Measurements from ENCODE around the gene MYH9.

Gene MYH9

DNA sequence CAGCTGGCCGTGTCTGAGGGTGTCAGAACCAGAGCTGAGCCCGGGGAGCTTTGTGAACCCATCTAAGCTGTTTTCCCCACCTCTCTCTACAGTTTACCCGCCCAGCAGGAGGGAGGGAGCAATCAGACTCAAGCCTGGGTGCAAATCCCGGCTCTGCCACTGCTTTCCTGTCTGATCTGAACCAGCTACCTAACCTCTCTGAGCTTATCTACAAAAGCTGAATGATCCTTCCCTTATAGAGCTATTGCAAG, 148.7 kb downstream of the MYH9 start:
- peak overlapping the region; percentile 85 for H3K4me2 ChIP-seq (ENCODE audit: low read length)
- H3K4me3 ChIP-seq (ENCODE audit: low read length) = peak overlapping the region; percentile 72
- H3K9me2 ChIP-seq (replicated peaks; ENCODE audit: control insufficient read depth, low read length) = no peaks in the 10 kb centered on the region
- H3K4me1 ChIP-seq (ENCODE audit: control insufficient read depth, low read length) = peaks cover 16% of the 10 kb centered on the region
- no peak for TF ChIP-seq EZH2phosphoT487 (IDR thresholded peaks at IDR 0.05; ENCODE audit: borderline replicate concordance, low read length)
- TF ChIP-seq, protein P1, sequence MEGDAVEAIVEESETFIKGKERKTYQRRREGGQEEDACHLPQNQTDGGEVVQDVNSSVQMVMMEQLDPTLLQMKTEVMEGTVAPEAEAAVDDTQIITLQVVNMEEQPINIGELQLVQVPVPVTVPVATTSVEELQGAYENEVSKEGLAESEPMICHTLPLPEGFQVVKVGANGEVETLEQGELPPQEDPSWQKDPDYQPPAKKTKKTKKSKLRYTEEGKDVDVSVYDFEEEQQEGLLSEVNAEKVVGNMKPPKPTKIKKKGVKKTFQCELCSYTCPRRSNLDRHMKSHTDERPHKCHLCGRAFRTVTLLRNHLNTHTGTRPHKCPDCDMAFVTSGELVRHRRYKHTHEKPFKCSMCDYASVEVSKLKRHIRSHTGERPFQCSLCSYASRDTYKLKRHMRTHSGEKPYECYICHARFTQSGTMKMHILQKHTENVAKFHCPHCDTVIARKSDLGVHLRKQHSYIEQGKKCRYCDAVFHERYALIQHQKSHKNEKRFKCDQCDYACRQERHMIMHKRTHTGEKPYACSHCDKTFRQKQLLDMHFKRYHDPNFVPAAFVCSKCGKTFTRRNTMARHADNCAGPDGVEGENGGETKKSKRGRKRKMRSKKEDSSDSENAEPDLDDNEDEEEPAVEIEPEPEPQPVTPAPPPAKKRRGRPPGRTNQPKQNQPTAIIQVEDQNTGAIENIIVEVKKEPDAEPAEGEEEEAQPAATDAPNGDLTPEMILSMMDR (IDR thresholded peaks at IDR 0.05; ENCODE audit: low read depth, low read length, poor library complexity, severe bottlenecking) = no peak
- H3K79me2 ChIP-seq (ENCODE audit: control insufficient read depth, low read length) = no peaks in the 10 kb centered on the region
- no peaks in the 10 kb centered on the region for H3K36me3 ChIP-seq (ENCODE audit: control insufficient read depth, low read length)
- no peaks in the 10 kb centered on the region; the same call in 1 of the 2 replicates for H3K27me3 ChIP-seq (ENCODE audit: control insufficient read depth, low read length)
- no peaks in the 10 kb centered on the region for H3F3A ChIP-seq (ENCODE audit: control insufficient read depth, insufficient read depth)
- H4K20me1 ChIP-seq (ENCODE audit: control insufficient read depth, insufficient read depth, low read depth, low read length) = no peaks in the 10 kb centered on the region
- H3K27ac ChIP-seq (ENCODE audit: low read depth, low read length) = no peak overlapping the region
- no peaks in the 10 kb centered on the region for H3K9me3 ChIP-seq (ENCODE audit: control insufficient read depth, insufficient read depth, low read length)

DNA sequence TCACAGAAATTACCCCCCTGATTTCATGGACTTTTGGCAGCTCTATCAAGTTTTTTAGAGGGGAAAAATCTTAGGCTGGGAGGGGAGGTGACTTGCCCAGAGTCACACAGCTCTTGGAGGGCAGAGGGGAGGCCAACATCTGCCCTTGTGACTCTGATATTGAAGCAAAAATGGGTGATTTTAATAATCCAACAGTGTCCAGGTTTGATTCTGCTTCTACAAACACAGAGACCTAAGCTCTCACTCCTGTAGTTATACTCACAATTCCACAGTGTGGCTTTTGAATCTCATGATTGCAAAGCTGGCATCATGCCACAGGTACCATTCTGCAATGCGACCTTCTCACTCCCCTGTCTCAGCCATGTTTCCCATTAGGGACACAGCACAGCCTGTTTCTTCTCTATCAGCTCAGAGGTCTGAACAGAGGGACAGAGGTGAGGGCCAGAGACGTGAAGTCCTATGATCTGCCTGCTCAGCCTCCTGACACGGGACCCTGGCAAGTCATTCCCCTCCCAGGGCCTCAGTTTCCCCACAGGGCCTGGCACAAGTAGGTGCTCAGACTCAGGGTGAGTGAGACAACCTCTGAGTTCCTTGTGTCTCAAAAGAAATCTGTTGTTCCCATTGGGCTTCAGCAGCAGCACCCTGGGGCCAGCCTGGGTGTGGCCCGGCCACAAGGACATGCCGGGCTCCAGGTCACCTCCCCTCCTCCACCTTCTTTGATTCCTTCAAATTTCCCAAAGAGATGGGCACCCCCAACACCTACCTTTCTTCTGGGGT, 149.2 kb downstream of the MYH9 start:
- H3K79me2 ChIP-seq (ENCODE audit: control insufficient read depth, low read length) = no peaks in the 10 kb centered on the region
- H3K36me3 ChIP-seq (ENCODE audit: control insufficient read depth, low read length) = no peaks in the 10 kb centered on the region
- no peaks in the 10 kb centered on the region for H3K9me3 ChIP-seq (ENCODE audit: control insufficient read depth, insufficient read depth, low read length)
- no peaks in the 10 kb centered on the region for H4K20me1 ChIP-seq (ENCODE audit: control insufficient read depth, insufficient read depth, low read depth, low read length)
- H3K27me3 ChIP-seq (ENCODE audit: control insufficient read depth, low read length) = no peaks in the 10 kb centered on the region; the same call in 1 of the 2 replicates
- no peak overlapping the region for H3K27ac ChIP-seq (ENCODE audit: low read depth, low read length)
- no peaks in the 10 kb centered on the region for H3F3A ChIP-seq (ENCODE audit: control insufficient read depth, insufficient read depth)
- peak overlapping the region; percentile 85 for H3K4me2 ChIP-seq (ENCODE audit: low read length)
- peak overlapping the region; percentile 72 for H3K4me3 ChIP-seq (ENCODE audit: low read length)
- TF ChIP-seq, protein P1 (IDR thresholded peaks at IDR 0.05; ENCODE audit: low read depth, low read length, poor library complexity, severe bottlenecking) = no peak
- no peak for TF ChIP-seq EZH2phosphoT487 (IDR thresholded peaks at IDR 0.05; ENCODE audit: borderline replicate concordance, low read length)
- H3K9me2 ChIP-seq (replicated peaks; ENCODE audit: control insufficient read depth, low read length) = no peaks in the 10 kb centered on the region
- peaks cover 16% of the 10 kb centered on the region for H3K4me1 ChIP-seq (ENCODE audit: control insufficient read depth, low read length)

DNA sequence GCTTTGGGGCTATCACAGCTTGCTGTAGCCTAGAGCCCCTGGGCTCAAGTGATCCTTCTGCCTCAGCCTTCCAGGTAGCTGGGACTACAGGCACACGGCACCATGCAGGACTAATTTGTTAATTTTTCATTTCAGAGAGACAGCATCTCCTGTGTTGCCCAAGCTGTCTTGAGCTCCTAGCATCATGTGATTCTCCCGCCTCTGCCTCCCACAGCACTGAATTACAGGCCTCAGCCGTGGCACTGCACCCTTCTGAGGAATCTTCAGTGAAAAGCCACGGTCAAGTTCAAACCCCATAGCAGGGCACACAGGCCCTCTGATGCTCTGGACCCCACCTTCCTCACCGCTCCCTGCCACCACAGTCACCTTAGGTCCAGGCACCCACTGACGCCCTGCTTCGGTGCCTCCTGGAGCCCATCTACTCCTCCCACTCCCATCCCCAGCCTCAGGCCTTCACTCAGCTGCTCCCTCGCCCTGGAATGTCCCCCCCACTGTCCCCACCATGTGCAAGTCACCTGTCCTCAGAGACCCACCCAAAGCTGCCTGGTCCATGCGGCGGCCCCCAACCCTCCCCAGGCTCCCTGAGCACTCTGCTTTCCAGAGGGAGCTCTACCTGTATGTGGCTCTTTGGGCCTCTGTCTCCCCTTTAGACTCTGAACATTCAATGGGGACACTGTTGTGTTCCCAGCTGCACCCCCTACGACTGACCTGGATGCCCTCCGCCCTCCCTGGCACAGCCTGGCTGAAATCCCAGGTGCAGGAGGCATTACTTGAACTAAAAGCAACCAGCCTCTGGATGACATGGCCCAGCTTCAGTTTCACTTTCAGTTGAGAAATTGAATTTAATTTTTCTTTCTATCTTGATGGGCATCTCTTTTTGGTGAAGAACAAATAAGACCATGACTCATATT, 150.1 kb downstream of the MYH9 start:
- H4K20me1 ChIP-seq (ENCODE audit: control insufficient read depth, insufficient read depth, low read depth, low read length) = no peaks in the 10 kb centered on the region
- no peaks in the 10 kb centered on the region for H3K9me2 ChIP-seq (replicated peaks; ENCODE audit: control insufficient read depth, low read length)
- TF ChIP-seq EZH2phosphoT487 (IDR thresholded peaks at IDR 0.05; ENCODE audit: borderline replicate concordance, low read length) = no peak
- TF ChIP-seq, protein P1 (IDR thresholded peaks at IDR 0.05; ENCODE audit: low read depth, low read length, poor library complexity, severe bottlenecking) = no peak
- no peaks in the 10 kb centered on the region for H3K36me3 ChIP-seq (ENCODE audit: control insufficient read depth, low read length)
- H3K79me2 ChIP-seq (ENCODE audit: control insufficient read depth, low read length) = no peaks in the 10 kb centered on the region
- peaks cover 16% of the 10 kb centered on the region for H3K4me1 ChIP-seq (ENCODE audit: control insufficient read depth, low read length)
- H3K9me3 ChIP-seq (ENCODE audit: control insufficient read depth, insufficient read depth, low read length) = no peaks in the 10 kb centered on the region
- no peaks in the 10 kb centered on the region for H3K27me3 ChIP-seq (ENCODE audit: control insufficient read depth, low read length)
- H3K4me2 ChIP-seq (ENCODE audit: low read length) = no peak overlapping the region
- H3F3A ChIP-seq (ENCODE audit: control insufficient read depth, insufficient read depth) = no peaks in the 10 kb centered on the region
- H3K4me3 ChIP-seq (ENCODE audit: low read length) = no peak overlapping the region
- no peak overlapping the region for H3K27ac ChIP-seq (ENCODE audit: low read depth, low read length)

Measured in DOHH2 (cell line).